Trophoblast cell (in vitro differentiated cells and primary cell): Measurements from ENCODE around the gene NUP153.
"Not testable (repeated sequence)": the region's sequence is repeated elsewhere in the genome, so short reads cannot be mapped to it uniquely, and the experiment has no call there.

Experiments
- DNase-seq, 2 donors: peaks; one replicate each; pipeline ENCODE4 v3.0.0-alpha.2; 2016
- H2AFZ ChIP-seq: 2 replicates; pipeline ENCODE4 v1.6.1; 2013; ENCODE audit warnings: low read length, moderate library complexity, mild to moderate bottlenecking; ENCODE audit not compliant: insufficient read depth, poor library complexity
- H2AK5ac ChIP-seq: 2 replicates; pipeline ENCODE4 v1.6.1; 2013; ENCODE audit warnings: mild to moderate bottlenecking, low read length
- H2BK120ac ChIP-seq: 2 replicates; pipeline ENCODE4 v1.6.1; 2013; ENCODE audit warnings: low read length, mild to moderate bottlenecking, moderate library complexity; ENCODE audit not compliant: insufficient read depth, poor library complexity
- H2BK12ac ChIP-seq: 2 replicates; pipeline ENCODE4 v1.6.1; 2013; ENCODE audit warnings: mild to moderate bottlenecking, low read length, moderate library complexity
- H2BK5ac ChIP-seq: 2 replicates; pipeline ENCODE4 v1.6.1; 2013; ENCODE audit warnings: low read length, low read depth, moderate library complexity, mild to moderate bottlenecking; ENCODE audit not compliant: poor library complexity
- H3K14ac ChIP-seq: 2 replicates; pipeline ENCODE4 v1.6.1; 2013; ENCODE audit warnings: mild to moderate bottlenecking, low read length
- H3K18ac ChIP-seq: 2 replicates; pipeline ENCODE4 v1.6.1; 2013; ENCODE audit warnings: mild to moderate bottlenecking, low read length
- H3K23ac ChIP-seq: 2 replicates; pipeline ENCODE4 v1.6.1; 2013; ENCODE audit warnings: low read length
- H3K27ac ChIP-seq: 2 replicates; pipeline ENCODE4 v1.5.1; 2013; ENCODE audit warnings: low read depth, mild to moderate bottlenecking, inconsistent platforms, low read length, moderate library complexity
- H3K27me3 ChIP-seq: 2 replicates; pipeline ENCODE4 v1.6.1; 2013; ENCODE audit warnings: inconsistent platforms, mild to moderate bottlenecking, low read length, moderate library complexity; ENCODE audit not compliant: insufficient read depth
- H3K36me3 ChIP-seq, 2 experiments: 1 replicate in 1 of 2; 2 replicates in 1 of 2; pipeline ENCODE4 v1.6.1; 2013; ENCODE audit warnings: low read length in 2 of 2, mild to moderate bottlenecking in 2 of 2, moderate library complexity in 1 of 2; ENCODE audit not compliant: insufficient read depth in 2 of 2, control insufficient read depth in 1 of 2
- H3K4ac ChIP-seq: 2 replicates; pipeline ENCODE4 v1.6.1; 2013; ENCODE audit warnings: low read depth, mild to moderate bottlenecking, low read length, moderate library complexity
- H3K4me1 ChIP-seq, 2 experiments: 1 replicate in 1 of 2; 2 replicates in 1 of 2; pipeline ENCODE4 v1.6.1; 2013; ENCODE audit warnings: low read length in 2 of 2, mild to moderate bottlenecking in 2 of 2, moderate library complexity in 1 of 2; ENCODE audit not compliant: insufficient read depth in 2 of 2, control insufficient read depth in 1 of 2
- H3K4me2 ChIP-seq: 2 replicates; pipeline ENCODE4 v1.6.1; 2013; ENCODE audit warnings: inconsistent platforms, mild to moderate bottlenecking, low read length, moderate library complexity
- H3K4me3 ChIP-seq: 2 replicates; pipeline ENCODE4 v1.5.1; 2013; ENCODE audit warnings: mild to moderate bottlenecking, low read depth, low read length, inconsistent platforms
- H3K79me1 ChIP-seq: one replicate; pipeline ENCODE4 v1.6.1; 2013; ENCODE audit warnings: low read length
- H3K79me2 ChIP-seq: 2 replicates; pipeline ENCODE4 v1.6.1; 2013; ENCODE audit warnings: low read length, mild to moderate bottlenecking; ENCODE audit not compliant: control insufficient read depth, insufficient read depth, poor library complexity
- H3K9ac ChIP-seq: 2 replicates; pipeline ENCODE4 v1.6.1; 2013; ENCODE audit warnings: mild to moderate bottlenecking, low read length
- H3K9me3 ChIP-seq: 2 replicates; pipeline ENCODE4 v1.6.1; 2013; ENCODE audit warnings: low read depth, mild to moderate bottlenecking, control low read depth, inconsistent platforms, low read length; ENCODE audit not compliant: insufficient read depth
- H4K12ac ChIP-seq: 2 replicates; pipeline ENCODE4 v1.6.1; 2013; ENCODE audit warnings: low read depth, mild to moderate bottlenecking, low read length, moderate library complexity
- H4K8ac ChIP-seq: 2 replicates; pipeline ENCODE4 v1.6.1; 2013; ENCODE audit warnings: low read depth, mild to moderate bottlenecking, low read length, moderate library complexity
- H4K91ac ChIP-seq: one replicate; pipeline ENCODE4 v1.6.1; 2013; ENCODE audit warnings: low read depth, mild to moderate bottlenecking, low read length, moderate library complexity
- WGBS: extraction: QIAGEN DNeasy Blood & Tissue Kit; methylation state at CpG from one replicate; pipeline ENCODE4 v1.1.7; 2013; ENCODE audit warnings: missing lambda C conversion rate; ENCODE audit not compliant: insufficient read length, insufficient coverage; ENCODE audit errors: extremely low coverage; 5-methylcytosine and 5-hydroxymethylcytosine counted together

The NUP153 gene

DNA sequence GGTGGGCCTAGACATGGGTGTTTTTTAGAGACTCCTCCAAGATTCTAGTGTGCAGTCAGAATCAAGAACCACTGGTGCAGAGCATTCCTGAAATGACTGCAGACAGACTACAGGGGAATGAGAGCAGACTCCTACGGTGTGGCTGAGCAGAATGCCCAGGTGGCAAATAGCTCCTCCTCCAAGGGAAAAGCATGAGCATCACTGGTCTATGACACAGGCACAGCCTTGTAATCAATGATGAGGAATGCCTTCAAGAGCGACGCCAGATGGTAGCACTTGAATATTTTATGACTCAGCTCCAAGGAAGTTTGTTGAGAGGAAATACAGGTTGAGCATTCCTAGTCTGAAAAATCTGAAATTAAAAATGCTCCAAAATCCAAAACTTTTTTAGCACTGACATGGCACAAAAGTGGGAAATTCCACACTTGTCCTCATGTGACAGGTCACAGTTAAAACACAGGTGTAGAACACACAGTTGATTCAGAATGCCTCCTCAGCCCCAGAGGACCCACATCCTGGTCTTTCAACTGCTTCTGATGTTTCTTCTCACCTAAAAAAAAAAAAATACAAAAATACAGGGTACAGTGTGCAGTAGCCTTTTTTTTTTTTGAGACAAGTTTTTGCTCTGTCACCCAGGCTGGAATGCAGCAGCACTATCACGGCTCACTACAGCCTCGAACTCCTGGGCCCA lies 117.2 kb downstream of the NUP153 start:
- Histone ChIP-seq H3K23ac (no peak overlapping the region), H4K12ac (no peak overlapping the region), H3K27ac (no peak overlapping the region), H2AK5ac (no peak overlapping the region), H3K36me3 (no peaks in the 10 kb centered on the region), H3K18ac (no peak overlapping the region), H3K4me2 (no peak overlapping the region), H3K79me2 (no peaks in the 10 kb centered on the region), H2BK12ac (no peak overlapping the region), H4K8ac (no peak overlapping the region), H3K14ac (no peak overlapping the region), H3K4me3 (no peak overlapping the region), H2AFZ (no peak overlapping the region), H3K4ac (no peak overlapping the region), H3K9ac (no peak overlapping the region), H2BK120ac (no peak overlapping the region), H3K9me3 (no peaks in the 10 kb centered on the region), H2BK5ac (no peak overlapping the region), H4K91ac (no peak overlapping the region), H3K27me3 (no peaks in the 10 kb centered on the region), H3K79me1 (no peaks in the 10 kb centered on the region), H3K4me1 (peaks cover 0 to 2% of the 10 kb centered on the region in 2 experiments)
- DNase-seq, result peak; percentile 97 to 99
- no CpG with 5 or more reads among the region's 5 CpGs for WGBS

DNA sequence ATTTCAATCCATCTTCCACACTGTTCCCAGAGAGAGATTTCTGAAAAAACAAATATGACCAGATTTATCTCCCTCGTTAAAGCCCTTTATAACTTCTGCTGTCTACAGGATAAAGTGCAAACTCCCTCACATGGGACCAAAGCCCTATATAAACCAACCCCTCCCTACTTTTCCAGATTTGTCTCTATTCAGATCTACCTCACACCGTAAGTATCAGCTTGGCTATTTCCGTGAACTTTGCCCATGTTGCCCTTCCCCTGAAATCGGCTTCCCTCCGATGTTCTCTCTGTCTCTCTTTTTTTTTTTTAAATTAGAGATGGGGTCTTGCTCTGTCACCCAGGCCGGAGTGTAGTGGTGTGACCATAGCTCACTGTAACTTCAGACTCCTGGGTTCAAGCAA lies 118.7 kb downstream of the NUP153 start:
- H3K79me2 ChIP-seq, result no peaks in the 10 kb centered on the region
- H3K9me3 ChIP-seq, result no peaks in the 10 kb centered on the region
- H2AFZ ChIP-seq, result no peak overlapping the region
- H3K4me2 ChIP-seq, result no peak overlapping the region
- H2BK120ac ChIP-seq, result no peak overlapping the region
- H3K27me3 ChIP-seq, result no peaks in the 10 kb centered on the region
- DNase-seq, result no peak
- no peak overlapping the region for H4K91ac ChIP-seq
- H3K4me1 ChIP-seq, result peaks cover 0 to 2% of the 10 kb centered on the region in 2 experiments
- H2BK12ac ChIP-seq, result no peak overlapping the region
- H4K8ac ChIP-seq, result no peak overlapping the region
- no peaks in the 10 kb centered on the region for H3K36me3 ChIP-seq
- no CpG with 5 or more reads among the region's 6 CpGs for WGBS
- no peak overlapping the region for H3K27ac ChIP-seq
- no peak overlapping the region for H3K4me3 ChIP-seq
- no peak overlapping the region for H3K18ac ChIP-seq
- H2BK5ac ChIP-seq, result no peak overlapping the region
- no peaks in the 10 kb centered on the region for H3K79me1 ChIP-seq
- H3K9ac ChIP-seq, result no peak overlapping the region
- no peak overlapping the region for H3K23ac ChIP-seq
- no peak overlapping the region for H3K4ac ChIP-seq
- H2AK5ac ChIP-seq, result no peak overlapping the region
- H4K12ac ChIP-seq, result no peak overlapping the region
- H3K14ac ChIP-seq, result no peak overlapping the region

DNA sequence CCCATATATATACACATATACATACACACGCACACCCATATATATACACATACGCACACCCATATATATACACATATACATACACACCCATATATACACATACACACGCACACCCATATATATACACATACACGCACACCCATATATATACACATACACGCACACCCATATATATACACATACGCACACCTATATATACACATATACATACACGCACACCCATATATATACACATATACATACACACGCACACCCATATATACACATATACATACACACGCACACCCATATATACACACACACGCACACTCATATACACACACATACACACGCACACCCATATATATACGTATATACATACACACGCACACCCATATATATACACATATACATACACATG lies 120.1 kb downstream of the NUP153 start:
- H3K79me1 ChIP-seq, H3K9me3 ChIP-seq, H4K12ac ChIP-seq, H4K8ac ChIP-seq, H3K4me2 ChIP-seq, H2BK12ac ChIP-seq, H4K91ac ChIP-seq, DNase-seq, H3K9ac ChIP-seq, H2AFZ ChIP-seq, H3K14ac ChIP-seq, H3K4me3 ChIP-seq, H3K36me3 ChIP-seq, H3K27me3 ChIP-seq, H3K27ac ChIP-seq, H3K23ac ChIP-seq, H2BK5ac ChIP-seq, H3K4ac ChIP-seq, H3K79me2 ChIP-seq, H2BK120ac ChIP-seq, H3K4me1 ChIP-seq, H2AK5ac ChIP-seq, H3K18ac ChIP-seq: not testable (repeated sequence)
- WGBS, result 99% methylated on average over 8 of the region's 13 CpGs

DNA sequence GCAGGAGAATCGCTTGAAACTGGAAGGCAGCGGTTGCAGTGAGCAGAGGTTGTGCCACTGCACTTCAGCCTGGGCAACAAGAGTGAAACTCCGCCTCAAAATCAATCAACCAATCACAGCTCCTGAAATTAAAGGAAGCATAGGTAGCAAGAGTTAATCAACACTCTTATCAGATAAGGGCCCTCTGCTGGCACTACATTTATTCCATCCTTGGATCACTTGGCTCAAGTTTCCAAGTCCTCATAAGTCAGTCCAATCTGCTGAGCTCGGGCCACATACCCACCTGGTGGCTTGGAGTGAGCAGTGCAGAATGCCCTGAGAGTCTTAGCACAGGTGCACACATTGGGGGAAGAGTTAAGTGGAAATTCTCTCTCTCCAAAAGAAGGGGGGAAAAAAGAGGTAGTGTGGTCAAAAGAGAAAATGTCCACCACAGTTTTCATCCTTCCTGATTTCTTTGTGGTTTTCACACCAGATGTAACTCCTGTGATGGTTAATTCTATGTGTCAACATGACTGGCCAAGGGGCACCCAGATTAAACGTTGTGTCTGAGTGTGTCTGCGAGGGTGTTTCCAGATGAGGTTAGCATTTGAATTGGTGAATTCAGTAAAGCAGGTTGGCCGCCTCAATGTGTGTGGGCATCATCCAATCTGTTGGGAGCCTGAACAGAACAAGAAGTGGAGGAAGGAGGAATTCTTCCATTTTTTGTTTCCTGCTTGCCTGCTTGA lies 120.8 kb downstream of the NUP153 start:
- Histone ChIP-seq H2BK12ac (no peak overlapping the region), H3K9ac (no peak overlapping the region), H3K4ac (no peak overlapping the region), H3K14ac (no peak overlapping the region), H2BK5ac (no peak overlapping the region), H2BK120ac (no peak overlapping the region), H2AFZ (no peak overlapping the region), H4K12ac (no peak overlapping the region), H4K8ac (no peak overlapping the region), H4K91ac (no peak overlapping the region), H3K23ac (no peak overlapping the region), H3K4me3 (no peak overlapping the region), H3K36me3 (no peaks in the 10 kb centered on the region), H3K27me3 (no peaks in the 10 kb centered on the region), H2AK5ac (no peak overlapping the region), H3K4me2 (no peak overlapping the region), H3K79me2 (no peaks in the 10 kb centered on the region), H3K27ac (no peak overlapping the region), H3K4me1 (peaks cover 0 to 2% of the 10 kb centered on the region in 2 experiments), H3K9me3 (no peaks in the 10 kb centered on the region), H3K18ac (no peak overlapping the region), H3K79me1 (no peaks in the 10 kb centered on the region)
- WGBS, result no CpG with 5 or more reads among the region's 7 CpGs
- DNase-seq, result peak; percentile 4 to 45
